Ectodermal cell (in vitro differentiated cells): ENCODE data around the gene PRKG2.

Source experiments
- H3K27ac ChIP-seq: 2 replicates; pipeline ENCODE4 v1.7.0; 2013; ENCODE audit warnings: mild to moderate bottlenecking, low read depth, low read length; ENCODE audit not compliant: insufficient read depth, poor library complexity, severe bottlenecking
- H3K27me3 ChIP-seq: 2 replicates; pipeline ENCODE4 v1.7.0; 2013; ENCODE audit warnings: mild to moderate bottlenecking, low read length; ENCODE audit not compliant: insufficient read depth, control insufficient read depth, poor library complexity, severe bottlenecking
- H3K36me3 ChIP-seq: one replicate; pipeline ENCODE4 v1.7.0; 2013; ENCODE audit warnings: low read length; ENCODE audit not compliant: control insufficient read depth, insufficient read depth
- H3K4me1 ChIP-seq: one replicate; pipeline ENCODE4 v1.7.0; 2013; ENCODE audit warnings: low read length; ENCODE audit not compliant: control insufficient read depth, insufficient read depth
- H3K4me3 ChIP-seq: 2 replicates; pipeline ENCODE4 v1.7.0; 2013; ENCODE audit warnings: low read depth, low read length, control low read depth; ENCODE audit not compliant: insufficient read depth
- H3K9me3 ChIP-seq: 2 replicates; pipeline ENCODE4 v1.7.0; 2013; ENCODE audit warnings: mild to moderate bottlenecking, low read length, moderate library complexity; ENCODE audit not compliant: control insufficient read depth
- WGBS, 2 experiments: methylation state at CpG; one replicate each; pipeline ENCODE4 v1.1.7; 2013; ENCODE audit warnings: missing lambda C conversion rate in 2 of 2; 5-methylcytosine and 5-hydroxymethylcytosine counted together

The PRKG2 gene

DNA sequence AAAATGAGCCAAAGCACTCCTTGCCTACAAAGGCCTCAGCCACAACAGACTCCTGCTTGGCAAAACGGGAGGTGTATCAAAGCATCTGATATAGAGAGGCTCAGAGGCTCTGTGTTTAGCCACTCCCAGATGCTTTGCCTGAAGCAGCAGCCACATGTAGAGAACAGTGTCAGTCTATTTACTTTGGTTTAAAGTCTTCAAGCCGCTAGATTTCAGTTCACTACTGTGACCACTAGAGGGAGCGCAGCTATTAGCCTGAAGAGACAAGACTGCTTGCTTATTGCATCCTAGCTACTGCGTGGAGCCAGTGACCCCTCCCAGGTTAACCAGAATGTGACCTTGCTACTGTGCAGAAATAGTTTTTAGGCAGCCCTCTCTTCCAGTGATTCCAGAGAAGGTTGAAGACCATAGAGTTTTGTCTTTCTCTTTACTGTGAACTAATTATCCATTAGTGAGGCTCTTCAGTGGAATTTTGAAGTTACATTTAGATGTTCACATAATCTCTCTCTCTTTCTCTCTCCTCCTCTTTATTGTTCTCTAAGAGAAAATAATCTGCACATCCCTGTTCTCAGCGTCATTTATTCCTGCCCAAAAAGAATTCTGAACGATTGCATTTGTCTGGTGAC, 145.2 kb downstream of the PRKG2 start:
- H3K4me3 ChIP-seq: no peak overlapping the region
- no peaks in the 10 kb centered on the region for H3K9me3 ChIP-seq
- no peaks in the 10 kb centered on the region for H3K36me3 ChIP-seq
- H3K27me3 ChIP-seq: no peaks in the 10 kb centered on the region
- 15 to 20% methylated on average over 6 of the region's 6 CpGs for WGBS, 2 experiments
- no peaks in the 10 kb centered on the region for H3K4me1 ChIP-seq
- no peak overlapping the region for H3K27ac ChIP-seq

- Histone ChIP-seq H3K9me3 (no peaks in the 10 kb centered on the region), H3K4me1 (no peaks in the 10 kb centered on the region), H3K36me3 (no peaks in the 10 kb centered on the region), H3K27ac (no peak overlapping the region), H3K4me3 (no peak overlapping the region), H3K27me3 (no peaks in the 10 kb centered on the region)
- 58 to 77% methylated on average over 3 of the region's 5 CpGs for WGBS, 2 experiments
Measured at GRCh38 chr4:81065446-81065845, 149.6 kb downstream of the PRKG2 start.

DNA sequence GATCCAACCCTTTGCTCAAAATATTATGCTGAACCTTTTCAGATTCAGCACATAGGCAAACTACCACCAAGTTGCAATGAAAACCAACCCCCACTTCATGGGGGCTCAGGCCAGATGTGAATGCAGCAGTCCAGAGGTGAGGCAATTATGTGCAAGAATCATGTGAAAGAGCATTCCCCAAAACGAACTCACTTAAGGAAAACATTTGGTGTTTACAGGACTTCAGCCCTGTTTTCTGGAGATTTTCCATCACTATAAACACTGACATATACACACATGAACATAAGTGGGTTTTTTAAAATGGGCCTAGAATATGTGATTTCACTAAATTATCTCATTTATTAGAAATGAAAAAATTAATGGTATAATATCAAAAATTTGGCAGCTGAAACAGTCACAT, 153.0 kb downstream of the PRKG2 start:
- Histone ChIP-seq H3K4me3 (no peak overlapping the region), H3K4me1 (no peaks in the 10 kb centered on the region), H3K36me3 (no peaks in the 10 kb centered on the region), H3K27ac (no peak overlapping the region), H3K9me3 (no peaks in the 10 kb centered on the region), H3K27me3 (no peaks in the 10 kb centered on the region)
- 71 to 76% methylated on average over 1 of the region's 1 CpG for WGBS, 2 experiments

DNA sequence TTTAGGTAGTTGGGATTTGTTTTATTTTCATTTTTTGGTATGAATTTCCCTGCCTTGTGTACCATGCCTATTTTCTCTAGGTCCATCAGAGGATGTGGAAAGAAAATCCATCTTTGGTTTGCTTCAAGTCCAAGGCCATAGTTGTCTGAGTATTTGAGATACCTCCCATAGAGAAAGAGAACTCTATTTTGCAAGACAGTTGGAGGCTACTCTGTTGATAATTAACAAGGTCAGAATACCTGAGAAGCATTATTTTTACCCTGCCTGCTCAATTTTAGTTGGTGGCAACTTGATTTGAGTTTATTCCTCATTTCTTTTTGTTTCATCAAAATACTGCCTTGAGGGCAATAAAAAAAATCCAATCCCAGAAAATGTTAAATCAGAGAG, 153.7 kb downstream of the PRKG2 start:
- H3K4me1 ChIP-seq: no peaks in the 10 kb centered on the region
- H3K27ac ChIP-seq: no peak overlapping the region

GRCh38 chr4:81060587-81061343, 154.3 kb downstream of the PRKG2 start:
- no peaks in the 10 kb centered on the region for H3K4me1 ChIP-seq
- no peaks in the 10 kb centered on the region for H3K36me3 ChIP-seq
- no peaks in the 10 kb centered on the region for H3K27me3 ChIP-seq
- no peak overlapping the region for H3K27ac ChIP-seq
- WGBS, 2 experiments: 85 to 87% methylated on average over 4 to 6 of the region's 6 CpGs
- no peak overlapping the region for H3K4me3 ChIP-seq
- no peaks in the 10 kb centered on the region for H3K9me3 ChIP-seq

More for the DNA sequence above, 153.7 kb downstream of the PRKG2 start:
- Histone ChIP-seq H3K36me3 (no peaks in the 10 kb centered on the region), H3K4me3 (no peak overlapping the region), H3K27me3 (no peaks in the 10 kb centered on the region), H3K9me3 (no peaks in the 10 kb centered on the region)

- H3K36me3 ChIP-seq: no peaks in the 10 kb centered on the region
- 75 to 100% methylated on average over 1 of the region's 1 CpG for WGBS, 2 experiments
- H3K27me3 ChIP-seq: no peaks in the 10 kb centered on the region
- no peak overlapping the region for H3K27ac ChIP-seq
- H3K4me1 ChIP-seq: no peaks in the 10 kb centered on the region
- no peak overlapping the region for H3K4me3 ChIP-seq
- no peaks in the 10 kb centered on the region for H3K9me3 ChIP-seq
Measured at GRCh38 chr4:81058621-81059020, 156.4 kb downstream of the PRKG2 start.

- WGBS, 2 experiments: 70 to 74% methylated on average over 6 to 7 of the region's 7 CpGs
- Histone ChIP-seq H3K36me3 (no peaks in the 10 kb centered on the region), H3K27ac (no peak overlapping the region), H3K9me3 (no peaks in the 10 kb centered on the region), H3K4me1 (no peaks in the 10 kb centered on the region), H3K4me3 (no peak overlapping the region), H3K27me3 (no peaks in the 10 kb centered on the region)
Measured at GRCh38 chr4:81052119-81053068, 162.6 kb downstream of the PRKG2 start.

- no peaks in the 10 kb centered on the region for H3K4me1 ChIP-seq
- H3K9me3 ChIP-seq: no peaks in the 10 kb centered on the region
- H3K36me3 ChIP-seq: no peaks in the 10 kb centered on the region
- H3K27me3 ChIP-seq: no peaks in the 10 kb centered on the region
- H3K4me3 ChIP-seq: no peak overlapping the region
- 90 to 92% methylated on average over 3 of the region's 3 CpGs for WGBS, 2 experiments
- no peak overlapping the region for H3K27ac ChIP-seq
Measured at GRCh38 chr4:81049907-81050306, 165.1 kb downstream of the PRKG2 start.

DNA sequence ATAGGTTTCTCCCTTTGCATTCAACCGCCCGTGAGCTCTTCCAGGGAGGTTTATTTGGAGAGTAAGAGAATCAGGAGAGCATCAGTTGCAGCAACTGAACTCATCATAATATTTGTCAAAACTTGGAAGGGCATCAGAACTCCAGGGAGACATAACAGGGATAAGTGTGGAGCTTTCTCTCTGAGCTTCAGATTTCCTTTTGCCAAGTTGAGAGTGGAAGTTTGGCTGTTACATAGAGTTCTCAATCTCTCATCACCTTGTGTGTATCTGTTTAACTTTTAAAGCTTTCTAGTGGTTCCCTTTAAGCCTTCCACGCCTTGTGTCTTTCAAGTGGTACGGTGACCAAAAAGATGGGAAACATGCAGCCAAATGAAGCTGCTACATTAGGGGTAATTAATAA, 165.7 kb downstream of the PRKG2 start:
- Histone ChIP-seq H3K4me1 (no peaks in the 10 kb centered on the region), H3K27me3 (no peaks in the 10 kb centered on the region), H3K4me3 (no peak overlapping the region), H3K36me3 (no peaks in the 10 kb centered on the region), H3K9me3 (no peaks in the 10 kb centered on the region), H3K27ac (no peak overlapping the region)
- 84 to 92% methylated on average over 4 of the region's 4 CpGs for WGBS, 2 experiments
